ENCODE measurements around the gene IL10RB. TPM values are rescaled to one million over a fixed set of nuclear protein-coding genes. Genes with fewer than 3 reads are reported as not detected.

IL10RB gene
- polyA plus RNA-seq, 6 donors from 2014 or later = 56.9 to 83.1 (median 71.0) TPM

DNA sequence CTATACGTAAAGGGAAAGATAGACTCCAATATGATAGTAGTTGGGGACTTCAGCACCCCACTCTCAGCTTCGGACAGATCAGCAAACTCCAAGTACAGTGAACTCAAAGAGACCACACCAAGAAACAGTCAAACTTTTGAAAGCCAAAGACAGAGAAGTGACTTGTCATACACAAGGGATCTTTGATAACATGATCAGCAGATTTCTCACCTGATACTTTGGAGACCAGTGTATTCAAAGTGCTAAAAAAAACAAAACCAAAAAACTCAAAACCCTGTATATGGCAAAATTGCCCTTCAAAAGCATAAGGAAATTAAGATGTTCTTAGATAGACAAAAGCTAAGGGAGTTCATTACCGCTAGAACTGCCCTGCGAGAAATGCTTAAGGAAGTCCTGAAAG lies 68.0 kb downstream of the IL10RB start:
- peaks cover 0 to 13% (median 9%) of the 10 kb centered on the region in 7 donors for H3K9me3 Mint-ChIP-seq

DNA sequence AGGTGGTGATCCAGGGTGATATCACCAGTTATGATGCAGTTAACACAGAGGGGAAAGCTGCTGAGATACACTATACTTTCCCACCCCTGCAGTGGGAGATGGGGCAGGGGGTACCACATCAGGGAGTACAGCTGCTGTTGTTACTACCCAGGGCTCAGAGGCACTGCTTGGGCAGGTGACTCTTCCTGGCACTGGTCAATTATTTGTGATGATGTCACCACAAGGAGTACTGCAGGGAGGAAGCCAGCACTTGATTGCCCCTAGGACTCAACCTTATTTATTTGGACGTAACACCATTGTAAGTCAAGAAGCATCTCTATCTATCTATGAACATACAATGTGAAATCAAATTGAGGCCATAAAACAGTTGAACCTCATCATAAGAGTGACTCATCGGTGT lies 68.7 kb downstream of the IL10RB start:
- no peaks in the 10 kb centered on the region for H3K27me3 Mint-ChIP-seq

More for the DNA sequence above, 68.0 kb downstream of the IL10RB start:
- no peaks in the 10 kb centered on the region for H3K27me3 Mint-ChIP-seq
- DNase-seq (no peak), ATAC-seq (ENCODE audit: low read depth in 2 of 2) (no peak)
- H3K4me1 Mint-ChIP-seq = peaks cover 51 to 75% (median 58%) of the 10 kb centered on the region in 3 donors
- H3K36me3 Mint-ChIP-seq = peaks cover 17 to 23% of the 10 kb centered on the region in 2 donors
- H3K27ac Mint-ChIP-seq = peak overlapping the region in 4 of 6 donors; percentile 47 to 80 (median 63)
- peak overlapping the region in 1 of 8 donors; percentile 29 for H3K4me3 Mint-ChIP-seq

DNA sequence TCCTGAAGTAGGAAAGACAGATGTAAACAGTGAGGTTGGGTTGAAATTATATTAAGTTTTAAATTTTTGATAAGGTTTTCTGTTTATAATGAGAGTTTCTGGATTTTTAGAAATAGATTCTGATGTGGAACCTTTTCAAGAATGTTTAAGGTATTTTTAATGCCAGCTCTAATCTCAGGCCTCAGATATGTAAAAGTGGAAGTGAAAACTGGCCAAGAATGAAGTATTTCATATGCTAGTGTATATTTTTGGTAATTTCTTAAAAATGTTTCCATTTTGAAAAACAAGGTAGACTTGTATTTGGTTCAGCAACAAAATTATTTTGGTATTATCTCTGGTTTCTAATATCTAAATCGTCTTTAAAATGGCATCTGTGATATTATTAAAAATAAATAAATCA lies 73.0 kb downstream of the IL10RB start:
- Mint-ChIP-seq H3K4me3 (peak overlapping the region in 7 of 8 donors; percentile 50 to 83 (median 72)), H3K4me1 (peaks cover 24 to 51% (median 28%) of the 10 kb centered on the region in 3 donors), H3K36me3 (peaks cover 11 to 12% of the 10 kb centered on the region in 2 donors)

More for the DNA sequence above, 68.7 kb downstream of the IL10RB start:
- Mint-ChIP-seq H3K9me3 (peaks cover 0 to 13% (median 9%) of the 10 kb centered on the region in 7 donors), H3K36me3 (peaks cover 17 to 23% of the 10 kb centered on the region in 2 donors), H3K27ac (peak overlapping the region in 4 of 6 donors; percentile 18 to 80 (median 60)), H3K4me3 (no peak overlapping the region), H3K4me1 (peaks cover 50 to 76% (median 55%) of the 10 kb centered on the region in 3 donors)
- ATAC-seq (ENCODE audit: low read depth in 2 of 2) (no peak), DNase-seq (no peak)

DNA sequence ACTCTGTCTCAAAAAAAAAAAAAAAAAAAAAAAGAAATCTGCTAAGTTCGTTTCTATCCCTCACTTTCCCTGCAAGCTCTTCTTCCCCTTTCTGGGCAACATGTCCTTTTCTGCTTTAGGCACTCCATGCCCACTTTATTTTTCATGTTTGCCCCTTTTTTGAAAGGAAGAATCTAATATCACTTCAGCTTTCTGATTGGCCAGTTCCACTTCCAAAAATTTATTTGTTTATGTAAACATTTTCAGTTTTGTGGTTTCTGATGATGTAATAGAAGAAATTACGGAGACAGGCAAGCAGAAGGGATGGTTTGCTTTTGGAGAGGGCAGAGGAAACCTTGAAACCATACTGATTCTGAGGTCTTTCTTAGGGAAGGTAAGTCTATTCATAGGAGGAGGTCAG lies 73.8 kb downstream of the IL10RB start:
- DNase-seq (no peak), ATAC-seq (ENCODE audit: low read depth in 2 of 2) (peak in 1 of 2 donors; percentile 28)
- H3K36me3 Mint-ChIP-seq = peaks cover 11 to 12% of the 10 kb centered on the region in 2 donors
- H3K4me3 Mint-ChIP-seq = peak overlapping the region in 7 of 8 donors; percentile 36 to 83 (median 72)
- H3K27ac Mint-ChIP-seq = peak overlapping the region in 5 of 6 donors; percentile 24 to 93 (median 77)
- H3K27me3 Mint-ChIP-seq = no peaks in the 10 kb centered on the region
- peaks cover 21 to 43% (median 22%) of the 10 kb centered on the region in 3 donors for H3K4me1 Mint-ChIP-seq
- no peaks in the 10 kb centered on the region for H3K9me3 Mint-ChIP-seq

More for the DNA sequence above, 73.0 kb downstream of the IL10RB start:
- ATAC-seq (ENCODE audit: low read depth in 2 of 2) = peak; percentile 49 to 57
- H3K27ac Mint-ChIP-seq = peak overlapping the region in 5 of 6 donors; percentile 69 to 93 (median 80)
- H3K27me3 Mint-ChIP-seq = no peaks in the 10 kb centered on the region
- peaks cover 0 to under 1% (median 0%) of the 10 kb centered on the region in 7 donors for H3K9me3 Mint-ChIP-seq
- no peak for DNase-seq

DNA sequence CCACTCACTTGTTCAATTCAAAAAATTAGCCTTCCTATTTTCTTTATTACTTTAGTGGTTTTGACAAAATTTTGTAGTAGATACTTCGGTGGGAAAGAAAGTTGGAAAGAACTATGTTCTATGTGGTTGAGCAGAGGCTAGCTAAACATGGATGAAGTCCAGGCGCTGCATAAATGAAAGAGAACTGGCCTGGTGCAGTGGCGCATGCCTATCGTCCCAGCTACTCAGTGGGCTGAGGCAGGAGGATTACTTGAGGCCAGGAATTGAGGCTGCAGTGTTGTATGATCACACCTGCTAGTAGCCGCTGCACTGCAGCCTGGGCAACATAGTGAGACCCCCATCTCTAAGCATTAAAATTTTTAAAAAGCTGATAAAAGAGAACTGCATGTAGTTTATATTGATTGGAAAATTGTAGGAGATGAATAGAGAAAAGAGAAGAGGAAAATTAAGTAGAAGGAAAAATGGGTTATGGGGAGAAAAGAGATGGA lies 79.6 kb downstream of the IL10RB start:
- no peaks in the 10 kb centered on the region for H3K27me3 Mint-ChIP-seq
- peak overlapping the region; percentile 0 to 73 (median 34) for H3K27ac Mint-ChIP-seq
- ATAC-seq (ENCODE audit: low read depth in 2 of 2) = no peak
- H3K4me1 Mint-ChIP-seq = peaks cover 18 to 36% (median 29%) of the 10 kb centered on the region in 3 donors
- no peak overlapping the region for H3K4me3 Mint-ChIP-seq
- H3K9me3 Mint-ChIP-seq = no peaks in the 10 kb centered on the region
- peaks cover 29 to 34% of the 10 kb centered on the region in 2 donors for H3K36me3 Mint-ChIP-seq
- DNase-seq = no peak

Other genes starting within 250 kb of the IL10RB start
- gene OLIG2, start 240.4 kb upstream of the IL10RB start, polyA plus RNA-seq (ENCODE audit: low read depth in 6 of 6) = not detected
- not detected for gene OLIG1, start 196.2 kb upstream of the IL10RB start, polyA plus RNA-seq (ENCODE audit: low read depth in 6 of 6)
- gene IFNAR2, start 36.4 kb upstream of the IL10RB start, polyA plus RNA-seq (ENCODE audit: low read depth in 6 of 6) = 10 to 100 TPM; 41.4 to 61.7 (median 50.8) TPM
- 100 to 1,000 TPM in 5 of 6 donors, 10 to 100 TPM in 1; 99.7 to 142 (median 126) TPM for gene IFNAR1, start 58.6 kb downstream of the IL10RB start, polyA plus RNA-seq (ENCODE audit: low read depth in 6 of 6)
- 100 to 1,000 TPM; 120 to 177 (median 144) TPM for gene IFNGR2, start 137.0 kb downstream of the IL10RB start, polyA plus RNA-seq (ENCODE audit: low read depth in 6 of 6)
- 10 to 100 TPM; 35.5 to 46.2 (median 40.6) TPM for gene TMEM50B, start 213.6 kb downstream of the IL10RB start, polyA plus RNA-seq (ENCODE audit: low read depth in 6 of 6)
- gene DNAJC28, start 225.3 kb downstream of the IL10RB start, polyA plus RNA-seq (ENCODE audit: low read depth in 6 of 6) = 1 to 10 TPM in 2 of 6 donors, under 1 TPM in 3, not detected in 1; 0.38 to 1.6 (median 0.93) TPM

Measured in naive B cell (primary cell).